Retinal pigment epithelial cell (primary cell): ENCODE data around the gene GNAZ.

Source experiments
- DNase-seq: peaks from one replicate; pipeline ENCODE4 v3.0.0-alpha.2; 2010; ENCODE audit warnings: low read depth
- H3K4me3 ChIP-seq: 2 replicates; pipeline ENCODE4 v1.5.1; 2011; ENCODE audit warnings: mild to moderate bottlenecking, low read length, control low read depth, moderate library complexity
- TF ChIP-seq, protein P1 (sequence below): conservative IDR thresholded peaks from 2 replicates; pipeline ENCODE4 v1.5.1; 2011; ENCODE audit warnings: low read depth, low read length, control low read depth, inconsistent platforms

The GNAZ gene

DNA sequence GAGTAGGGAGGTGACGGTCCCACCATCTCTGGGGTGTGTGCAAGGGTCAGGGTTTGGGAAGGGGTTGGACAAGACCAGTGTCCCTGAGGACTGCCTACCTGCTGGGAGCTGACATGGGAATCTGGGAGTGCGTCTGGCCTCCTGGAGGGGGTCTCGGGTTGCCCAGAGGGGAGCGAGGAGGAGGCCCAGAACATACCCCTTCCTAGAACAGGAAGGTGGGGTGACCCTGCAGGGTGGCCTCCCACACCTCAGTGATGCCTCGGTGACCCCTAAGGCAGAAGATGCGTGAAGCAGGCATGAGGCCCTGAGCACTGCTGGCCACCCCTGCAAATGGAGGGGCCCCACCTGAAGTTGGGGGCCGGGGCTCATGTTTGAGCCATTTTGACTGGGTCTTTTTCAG is 45.0 kb downstream of the GNAZ start:
- no peak overlapping the region for H3K4me3 ChIP-seq
- TF ChIP-seq, protein P1, sequence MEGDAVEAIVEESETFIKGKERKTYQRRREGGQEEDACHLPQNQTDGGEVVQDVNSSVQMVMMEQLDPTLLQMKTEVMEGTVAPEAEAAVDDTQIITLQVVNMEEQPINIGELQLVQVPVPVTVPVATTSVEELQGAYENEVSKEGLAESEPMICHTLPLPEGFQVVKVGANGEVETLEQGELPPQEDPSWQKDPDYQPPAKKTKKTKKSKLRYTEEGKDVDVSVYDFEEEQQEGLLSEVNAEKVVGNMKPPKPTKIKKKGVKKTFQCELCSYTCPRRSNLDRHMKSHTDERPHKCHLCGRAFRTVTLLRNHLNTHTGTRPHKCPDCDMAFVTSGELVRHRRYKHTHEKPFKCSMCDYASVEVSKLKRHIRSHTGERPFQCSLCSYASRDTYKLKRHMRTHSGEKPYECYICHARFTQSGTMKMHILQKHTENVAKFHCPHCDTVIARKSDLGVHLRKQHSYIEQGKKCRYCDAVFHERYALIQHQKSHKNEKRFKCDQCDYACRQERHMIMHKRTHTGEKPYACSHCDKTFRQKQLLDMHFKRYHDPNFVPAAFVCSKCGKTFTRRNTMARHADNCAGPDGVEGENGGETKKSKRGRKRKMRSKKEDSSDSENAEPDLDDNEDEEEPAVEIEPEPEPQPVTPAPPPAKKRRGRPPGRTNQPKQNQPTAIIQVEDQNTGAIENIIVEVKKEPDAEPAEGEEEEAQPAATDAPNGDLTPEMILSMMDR, result no peak
- DNase-seq, result no peak

DNA sequence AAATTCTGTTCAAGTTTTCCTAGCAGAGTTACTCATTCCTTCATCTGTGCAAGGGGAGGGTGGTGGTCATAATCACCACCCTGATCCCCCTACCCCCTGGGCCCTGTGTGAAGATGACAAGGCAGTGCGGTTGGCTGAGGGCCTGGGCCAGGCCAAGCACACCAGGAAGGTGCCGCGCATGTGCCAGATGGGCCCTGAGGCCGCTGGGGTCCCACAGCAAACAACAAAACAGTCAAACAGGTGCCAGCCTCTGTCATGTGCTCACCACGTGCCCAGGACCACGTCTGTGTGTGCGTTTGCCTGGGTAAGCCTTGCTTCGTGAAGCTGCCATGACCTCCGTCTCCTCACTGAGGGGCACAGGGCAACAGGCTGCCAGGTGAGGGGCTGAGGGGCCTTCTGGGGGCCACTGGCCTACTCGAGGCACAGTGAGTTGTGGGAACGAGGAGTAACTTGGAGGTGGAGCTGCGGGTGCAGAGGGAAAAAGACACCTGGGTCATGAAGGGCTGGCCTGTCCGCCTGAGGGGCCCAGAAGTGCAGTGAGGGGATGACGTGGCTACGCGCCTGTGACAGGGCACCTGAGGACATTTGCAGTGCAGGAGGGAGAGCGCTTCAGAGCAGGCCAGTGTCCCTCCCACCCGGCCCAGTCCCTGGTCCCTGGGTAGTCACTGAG is 45.6 kb downstream of the GNAZ start:
- TF ChIP-seq, protein P1, result no peak
- DNase-seq, result no peak
- H3K4me3 ChIP-seq, result no peak overlapping the region

DNA sequence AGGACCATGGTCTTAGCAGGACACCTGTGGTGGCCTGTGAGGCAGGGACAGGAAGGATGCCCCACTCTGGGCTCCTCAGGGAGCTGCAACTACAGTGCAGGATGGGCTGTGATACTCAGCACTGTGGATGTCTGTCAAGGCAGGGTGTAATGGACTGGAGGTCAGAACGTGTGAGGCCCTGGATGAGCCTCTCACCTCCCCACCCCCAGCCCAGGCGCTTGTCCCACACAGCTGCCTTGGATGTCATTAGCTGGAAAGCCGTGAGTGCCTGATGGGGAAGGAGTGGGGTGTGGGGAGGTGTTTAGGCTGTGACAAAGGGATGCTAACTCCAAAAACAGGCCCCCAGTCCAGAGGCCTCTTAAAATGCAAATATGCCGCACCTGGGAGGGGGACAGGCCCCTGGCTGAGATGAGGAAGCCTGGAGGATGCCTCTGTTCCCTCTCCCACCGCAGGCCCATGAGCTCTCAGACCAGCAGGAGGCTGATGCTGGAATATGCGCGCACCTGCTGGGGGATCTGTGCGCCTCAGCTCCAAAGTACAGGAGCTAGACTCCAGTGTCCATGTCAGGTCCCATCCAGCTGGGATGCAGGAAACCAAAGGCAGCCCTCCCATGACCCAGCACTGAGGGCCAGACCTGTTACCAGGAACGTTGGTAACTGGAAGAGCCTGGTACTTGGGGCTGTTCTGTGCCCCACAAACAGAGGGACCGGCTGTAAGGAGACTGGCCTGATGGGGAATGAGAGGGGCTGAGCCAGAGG is 46.4 kb downstream of the GNAZ start:
- TF ChIP-seq, protein P1, result no peak
- DNase-seq, result no peak
- H3K4me3 ChIP-seq, result no peak overlapping the region

DNA sequence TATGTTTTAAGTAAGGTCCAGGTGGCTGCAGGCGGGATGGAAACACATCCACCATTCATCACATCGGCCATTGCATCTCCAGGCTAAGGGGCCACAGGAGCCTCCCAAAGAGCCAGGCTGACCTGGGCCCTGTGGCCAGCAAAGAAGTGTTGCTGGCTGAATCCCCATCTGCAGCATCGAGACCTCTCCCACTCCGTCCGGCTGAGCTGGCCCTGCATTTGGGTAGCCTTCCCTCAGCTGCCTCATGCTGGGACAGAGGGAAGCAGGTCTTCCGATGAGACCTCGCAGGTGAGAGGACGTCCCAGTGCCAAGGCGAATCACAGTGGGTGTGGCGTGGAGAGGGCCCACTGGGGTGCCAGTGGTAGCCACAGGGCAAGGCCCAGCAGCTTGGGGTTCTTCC is 47.0 kb downstream of the GNAZ start:
- no peak overlapping the region for H3K4me3 ChIP-seq
- TF ChIP-seq, protein P1, result no peak
- DNase-seq, result no peak

DNA sequence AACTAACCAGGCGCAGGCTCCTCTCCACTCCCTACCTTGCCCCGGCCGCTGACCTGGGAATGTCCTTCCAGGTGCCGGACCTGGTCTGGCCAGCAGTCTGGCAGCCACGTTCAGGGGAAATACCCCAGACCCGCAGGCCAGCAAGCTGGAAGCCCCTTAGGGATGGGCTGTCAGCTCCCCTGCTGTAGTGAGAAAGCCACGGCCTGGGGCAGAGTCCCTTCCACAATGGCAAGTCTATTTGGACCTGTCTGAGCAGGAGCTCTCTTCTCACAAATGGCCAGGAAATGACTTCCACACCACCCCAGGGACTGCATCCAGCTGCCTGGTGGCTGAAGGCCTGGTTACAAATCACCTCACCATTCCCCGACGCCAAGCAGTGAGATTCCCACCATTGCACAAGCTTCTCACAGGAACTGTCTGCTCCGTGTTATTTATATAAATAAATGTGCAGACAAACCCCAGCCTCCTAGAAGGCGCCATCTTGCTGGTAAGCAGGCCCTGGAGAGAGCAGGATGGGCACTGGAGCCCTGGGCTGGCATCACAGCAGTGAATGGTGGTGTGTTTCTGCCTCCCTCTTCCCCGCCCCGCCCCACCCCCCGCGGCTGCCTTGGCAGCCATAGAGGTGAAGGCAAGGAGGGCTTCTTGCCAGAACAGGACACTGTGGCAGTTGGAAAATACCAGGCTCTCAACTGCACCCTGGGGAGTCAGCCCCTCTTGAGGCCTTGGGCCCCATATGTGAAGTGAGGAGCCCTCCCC is 47.8 kb downstream of the GNAZ start:
- no peak overlapping the region for H3K4me3 ChIP-seq
- no peak for DNase-seq
- TF ChIP-seq, protein P1, result no peak

DNA sequence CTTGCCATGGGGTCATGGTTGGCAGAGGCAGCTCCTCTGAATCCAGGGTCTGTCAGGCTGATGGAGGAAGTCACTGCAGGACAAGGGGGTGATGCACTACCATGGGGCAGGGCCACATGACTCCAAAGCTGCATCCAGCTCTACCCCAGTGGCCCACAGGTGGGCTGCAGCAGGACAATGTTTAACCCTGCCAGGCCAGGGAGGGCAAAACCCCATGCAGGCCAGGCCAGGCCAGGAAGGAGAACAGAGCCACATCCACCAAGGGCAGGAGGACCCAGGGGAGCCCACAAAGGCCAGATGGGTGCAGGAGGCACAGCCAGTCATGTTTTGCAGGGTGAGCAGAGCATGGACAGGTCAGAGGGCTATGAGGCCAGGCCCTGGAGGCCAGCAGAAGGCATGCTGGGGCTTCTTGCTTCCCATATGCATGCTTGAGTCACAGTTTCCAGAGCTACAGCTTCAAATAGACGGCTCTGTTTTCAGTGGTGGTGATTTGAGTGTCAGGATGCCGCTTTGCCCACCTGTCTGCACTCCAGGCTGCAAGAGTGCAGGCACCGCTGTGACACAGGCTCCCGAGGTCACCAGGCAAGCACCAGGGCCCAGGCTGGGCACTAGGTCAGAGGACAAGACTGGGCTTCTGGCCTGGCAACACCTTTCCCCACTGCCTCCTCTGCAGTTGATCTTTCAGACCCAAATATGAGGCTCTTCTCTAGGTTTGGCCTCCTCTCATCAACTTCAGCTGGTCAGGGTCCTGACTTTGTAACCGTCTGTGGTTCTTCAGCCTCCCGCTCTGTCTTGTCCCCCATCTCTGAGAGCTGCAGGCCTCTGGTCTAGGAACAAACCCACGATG is 48.6 kb downstream of the GNAZ start:
- no peak overlapping the region for H3K4me3 ChIP-seq
- TF ChIP-seq, protein P1, result no peak
- DNase-seq, result no peak
